Activated B cell treated with CpG ODN at 0.5 μM for 24 hours (primary cell): ENCODE results near the gene MIEF1. TPM values are rescaled to one million over a fixed set of nuclear protein-coding genes. Genes with fewer than 3 reads are reported as not detected.

Experiments used
- ATAC-seq: fragments of 200-7000 bp; cut with Tn5 transposase; one replicate; pipeline ENCODE4 v1.10.0; 2021; ENCODE audit warnings: low read depth, mild to moderate bottlenecking, moderate library complexity
- CTCF ChIA-PET: fragments of 350-600 bp; sonication (Branson Sonifier 250); formaldehyde crosslinking; loops from one replicate; lab custom pipeline; 2021; ENCODE audit warnings: antibody characterized with exemption; lab: Charles Lee
- POLR2A ChIA-PET: fragments of 350-600 bp; sonication (Branson Sonifier 250); formaldehyde crosslinking; loops from one replicate; lab custom pipeline; 2021; ENCODE audit warnings: antibody characterized with exemption; lab: Charles Lee
- DNase-seq: peaks from one replicate; pipeline ENCODE4 v3.0.0; 2022
- H3K27ac Mint-ChIP-seq: one replicate; pipeline ENCODE4 v1.8.0; 2020; ENCODE audit warnings: mixed read lengths
- H3K27me3 Mint-ChIP-seq: one replicate; pipeline ENCODE4 v1.8.0; 2021; ENCODE audit warnings: mixed read lengths
- H3K36me3 Mint-ChIP-seq: one replicate; pipeline ENCODE4 v1.8.0; 2021; ENCODE audit warnings: low read depth, mixed read lengths
- H3K4me1 Mint-ChIP-seq: one replicate; pipeline ENCODE4 v1.8.0; 2021; ENCODE audit warnings: mixed read lengths
- H3K4me3 Mint-ChIP-seq: one replicate; pipeline ENCODE4 v1.8.0; 2020; ENCODE audit warnings: mild to moderate bottlenecking, mixed read lengths
- H3K9me3 Mint-ChIP-seq: one replicate; pipeline ENCODE4 v1.8.0; 2020; ENCODE audit warnings: mixed read lengths
- intact Hi-C: fragments of 100-400 bp; cut with micrococcal nuclease; formaldehyde crosslinking; loops from one replicate; pipeline ENCODE4 v1.15.1; 2024
- total RNA-seq: library from RNA; stranded (reverse); gene quantifications from 2 replicates; pipeline ENCODE4 v1.2.3, GENCODE V29; 2022
- TF ChIP-seq, protein P1 (sequence below): fragments of 200-600 bp; IDR thresholded peaks from one replicate; pipeline ENCODE4 v1.8.0; 2022; ENCODE audit warnings: antibody characterized with exemption, mild to moderate bottlenecking

MIEF1 gene
- total RNA-seq, 1 donor from 2014 or later, result 41.3 TPM

- intact Hi-C loops, result no loop called here
- Mint-ChIP-seq H3K27ac (no peak overlapping the region), H3K27me3 (no peaks in the 10 kb centered on the region), H3K36me3 (peaks cover 22% of the 10 kb centered on the region), H3K9me3 (no peaks in the 10 kb centered on the region), H3K4me3 (no peak overlapping the region), H3K4me1 (no peaks in the 10 kb centered on the region)
- ChIA-PET CTCF (interaction anchor here (0.8 kb wide), 1 partner anchor 15 kb away, joined by 4 read pairs; no protein-coding TSS in a partner anchor), POLR2A (interaction anchor here (0.8 to 1.1 kb wide), 3 partner anchors 9 to 34 kb away, joined by 3 to 6 read pairs (median 4); no protein-coding TSS in a partner anchor)
- ATAC-seq (no peak), DNase-seq (no peak)
- TF ChIP-seq, protein P1, sequence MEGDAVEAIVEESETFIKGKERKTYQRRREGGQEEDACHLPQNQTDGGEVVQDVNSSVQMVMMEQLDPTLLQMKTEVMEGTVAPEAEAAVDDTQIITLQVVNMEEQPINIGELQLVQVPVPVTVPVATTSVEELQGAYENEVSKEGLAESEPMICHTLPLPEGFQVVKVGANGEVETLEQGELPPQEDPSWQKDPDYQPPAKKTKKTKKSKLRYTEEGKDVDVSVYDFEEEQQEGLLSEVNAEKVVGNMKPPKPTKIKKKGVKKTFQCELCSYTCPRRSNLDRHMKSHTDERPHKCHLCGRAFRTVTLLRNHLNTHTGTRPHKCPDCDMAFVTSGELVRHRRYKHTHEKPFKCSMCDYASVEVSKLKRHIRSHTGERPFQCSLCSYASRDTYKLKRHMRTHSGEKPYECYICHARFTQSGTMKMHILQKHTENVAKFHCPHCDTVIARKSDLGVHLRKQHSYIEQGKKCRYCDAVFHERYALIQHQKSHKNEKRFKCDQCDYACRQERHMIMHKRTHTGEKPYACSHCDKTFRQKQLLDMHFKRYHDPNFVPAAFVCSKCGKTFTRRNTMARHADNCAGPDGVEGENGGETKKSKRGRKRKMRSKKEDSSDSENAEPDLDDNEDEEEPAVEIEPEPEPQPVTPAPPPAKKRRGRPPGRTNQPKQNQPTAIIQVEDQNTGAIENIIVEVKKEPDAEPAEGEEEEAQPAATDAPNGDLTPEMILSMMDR, result no peak
Measured at GRCh38 chr22:39481595-39481994, 20.5 kb upstream of the MIEF1 start.

DNA sequence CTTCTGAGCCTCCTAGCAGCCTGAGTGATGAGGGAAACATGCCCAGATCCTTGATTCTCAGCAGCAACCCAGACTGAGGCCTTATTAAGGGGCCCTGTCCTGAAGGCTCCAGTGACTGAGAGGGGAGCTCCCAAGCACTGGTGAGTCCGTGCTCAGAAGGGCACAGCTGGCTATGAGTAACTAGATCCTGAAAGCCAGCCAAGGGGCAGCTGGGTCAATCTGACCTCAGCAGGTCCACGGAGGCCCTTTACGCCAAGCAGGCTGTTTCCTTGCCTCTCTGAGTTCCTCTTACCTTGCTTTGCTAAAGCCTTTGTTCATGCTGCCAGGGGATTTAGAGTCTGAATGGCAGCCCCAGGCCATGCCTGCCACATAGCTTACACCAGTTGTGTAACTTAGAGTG is 19.3 kb upstream of the MIEF1 start:
- H3K9me3 Mint-ChIP-seq, result no peaks in the 10 kb centered on the region
- no peak overlapping the region for H3K4me3 Mint-ChIP-seq
- H3K27me3 Mint-ChIP-seq, result no peaks in the 10 kb centered on the region
- TF ChIP-seq, protein P1, result no peak
- ATAC-seq (no peak), DNase-seq (no peak)
- ChIA-PET POLR2A (interaction anchor here (0.7 to 1.3 kb wide), 2 partner anchors 19 to 49 kb away, joined by 3 to 4 read pairs; partner anchors contain the start of gene MIEF1), CTCF (no interaction called here)
- intact Hi-C loops, result no loop called here
- no peak overlapping the region for H3K27ac Mint-ChIP-seq
- H3K36me3 Mint-ChIP-seq, result peaks cover 15% of the 10 kb centered on the region
- H3K4me1 Mint-ChIP-seq, result no peaks in the 10 kb centered on the region

DNA sequence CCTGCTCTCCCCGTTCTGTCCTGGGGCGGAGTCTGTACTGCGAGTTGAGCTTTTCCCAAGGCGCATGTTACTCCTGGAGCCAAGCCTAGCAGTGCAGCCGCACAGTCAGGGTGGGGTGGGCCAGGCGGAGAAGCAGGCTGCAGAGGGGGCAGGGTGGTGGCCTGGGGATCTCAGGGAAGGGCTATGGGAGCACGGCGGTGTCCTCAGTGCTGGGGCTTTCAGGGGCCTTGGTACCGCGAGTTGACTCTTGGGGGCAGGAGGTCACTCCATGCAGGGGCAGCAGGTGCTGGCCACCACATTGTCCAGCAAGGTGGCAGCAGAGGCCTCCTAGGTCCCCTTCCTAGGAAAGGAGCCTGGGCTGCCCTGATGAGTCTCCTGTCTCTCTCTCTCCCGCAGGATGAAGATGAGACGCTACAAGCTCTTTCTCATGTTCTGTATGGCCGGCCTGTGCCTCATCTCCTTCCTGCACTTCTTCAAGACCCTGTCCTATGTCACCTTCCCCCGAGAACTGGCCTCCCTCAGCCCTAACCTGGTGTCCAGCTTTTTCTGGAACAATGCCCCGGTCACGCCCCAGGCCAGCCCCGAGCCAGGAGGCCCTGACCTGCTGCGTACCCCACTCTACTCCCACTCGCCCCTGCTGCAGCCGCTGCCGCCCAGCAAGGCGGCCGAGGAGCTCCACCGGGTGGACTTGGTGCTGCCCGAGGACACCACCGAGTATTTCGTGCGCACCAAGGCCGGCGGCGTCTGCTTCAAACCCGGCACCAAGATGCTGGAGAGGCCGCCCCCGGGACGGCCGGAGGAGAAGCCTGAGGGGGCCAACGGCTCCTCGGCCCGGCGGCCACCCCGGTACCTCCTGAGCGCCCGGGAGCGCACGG is 14.9 kb upstream of the MIEF1 start:
- ATAC-seq (no peak), DNase-seq (no peak)
- POLR2A ChIA-PET, result interaction anchor here (0.5 kb wide), 1 partner anchor 154 kb away, joined by 4 read pairs; no protein-coding TSS in a partner anchor
- CTCF ChIA-PET, result no interaction called here
- no peak overlapping the region for H3K4me3 Mint-ChIP-seq
- no peaks in the 10 kb centered on the region for H3K9me3 Mint-ChIP-seq
- H3K27me3 Mint-ChIP-seq, result no peaks in the 10 kb centered on the region
- peaks cover 24% of the 10 kb centered on the region for H3K36me3 Mint-ChIP-seq
- H3K27ac Mint-ChIP-seq, result no peak overlapping the region
- TF ChIP-seq, protein P1, result no peak
- peaks cover 11% of the 10 kb centered on the region for H3K4me1 Mint-ChIP-seq
- intact Hi-C loops, result no loop called here

- no peaks in the 10 kb centered on the region for H3K27me3 Mint-ChIP-seq
Measured at GRCh38 chr22:39487826-39488520, 14.1 kb upstream of the MIEF1 start.

More at GRCh38 chr22:39487826-39488520, 14.1 kb upstream of the MIEF1 start:
- ChIA-PET CTCF (no interaction called here), POLR2A (no interaction called here)
- Mint-ChIP-seq H3K9me3 (no peaks in the 10 kb centered on the region), H3K27ac (no peak overlapping the region), H3K36me3 (peaks cover 20% of the 10 kb centered on the region), H3K4me1 (peaks cover 12% of the 10 kb centered on the region), H3K4me3 (no peak overlapping the region)
- DNase-seq (no peak), ATAC-seq (no peak)
- TF ChIP-seq, protein P1, result no peak
- intact Hi-C loops, result no loop called here
